Nephron progenitor cell (in vitro differentiated cells): ENCODE data around the gene SOX3.

ENCODE experiments used
- DNase-seq: peaks from one replicate; pipeline ENCODE4 v3.0.0; 2021
- H3K27ac Mint-ChIP-seq: 2 replicates; pipeline ENCODE4 v1.8.0; 2021; ENCODE audit warnings: mild to moderate bottlenecking, moderate library complexity, mixed read lengths
- H3K27me3 Mint-ChIP-seq: 2 replicates; pipeline ENCODE4 v1.8.0; 2021; ENCODE audit warnings: mild to moderate bottlenecking, low read depth, mixed read lengths; ENCODE audit not compliant: poor library complexity
- H3K36me3 Mint-ChIP-seq: 2 replicates; pipeline ENCODE4 v1.8.0; 2021; ENCODE audit warnings: low read depth, mixed read lengths
- H3K4me1 Mint-ChIP-seq: 2 replicates; pipeline ENCODE4 v1.8.0; 2021; ENCODE audit warnings: mixed read lengths
- H3K4me3 Mint-ChIP-seq: 2 replicates; pipeline ENCODE4 v1.8.0; 2021; ENCODE audit warnings: mild to moderate bottlenecking, moderate library complexity, mixed read lengths
- H3K9me3 Mint-ChIP-seq: 2 replicates; pipeline ENCODE4 v1.8.0; 2021; ENCODE audit warnings: mild to moderate bottlenecking, moderate library complexity, mixed read lengths
- TF ChIP-seq, protein P1 (sequence below): fragments of 200-600 bp; sonication (generic); IDR thresholded peaks from 2 replicates; pipeline ENCODE4 v1.5.0; 2021; ENCODE audit warnings: antibody characterized with exemption

The SOX3 gene

DNA sequence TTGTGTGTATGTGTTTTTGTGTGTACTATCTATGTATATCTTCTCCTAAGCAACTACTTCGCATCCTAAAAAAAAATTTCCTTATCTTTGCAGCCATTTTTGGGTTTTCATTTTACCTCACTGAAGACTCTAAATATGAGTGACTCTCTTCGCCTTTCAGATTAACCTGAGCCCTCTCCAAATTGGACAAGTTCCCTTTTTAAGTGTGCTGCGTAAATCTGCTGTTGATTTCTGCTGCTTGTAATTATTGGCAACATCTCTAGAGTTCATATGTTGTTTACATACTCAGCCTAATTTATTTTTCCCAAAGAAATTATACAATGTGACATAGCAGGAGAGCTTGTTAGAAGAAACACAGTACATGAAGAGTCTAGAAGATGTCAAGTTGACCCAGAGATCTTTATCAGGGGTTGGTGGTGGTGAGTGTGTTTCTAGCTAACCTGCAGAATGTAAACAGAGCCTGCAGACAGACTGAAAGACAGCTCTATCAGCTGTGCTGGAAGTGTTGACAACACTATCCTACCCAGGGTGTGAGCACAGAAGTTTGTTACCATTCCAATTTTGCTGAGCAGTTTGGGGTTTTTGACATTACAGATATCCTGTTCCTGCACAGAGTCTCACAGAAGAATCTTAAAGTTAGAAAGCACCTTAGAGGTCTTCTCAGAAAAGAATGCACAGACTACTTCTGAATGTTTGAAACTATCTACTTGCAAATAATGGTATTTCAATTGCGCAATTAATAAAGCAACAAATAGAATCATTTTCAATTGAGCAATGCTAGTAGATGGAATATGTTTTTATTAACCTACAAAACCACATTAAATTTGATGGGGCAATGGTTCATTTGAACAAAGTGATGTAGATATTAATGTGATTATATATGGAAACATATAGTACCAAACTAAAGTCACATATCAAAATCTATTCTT lies 12.5 kb downstream of the SOX3 start:
- Mint-ChIP-seq H3K4me1 (no peaks in the 10 kb centered on the region), H3K36me3 (no peaks in the 10 kb centered on the region), H3K4me3 (no peak overlapping the region), H3K9me3 (no peaks in the 10 kb centered on the region), H3K27ac (no peak overlapping the region), H3K27me3 (peaks cover 18% of the 10 kb centered on the region)
- TF ChIP-seq, protein P1, sequence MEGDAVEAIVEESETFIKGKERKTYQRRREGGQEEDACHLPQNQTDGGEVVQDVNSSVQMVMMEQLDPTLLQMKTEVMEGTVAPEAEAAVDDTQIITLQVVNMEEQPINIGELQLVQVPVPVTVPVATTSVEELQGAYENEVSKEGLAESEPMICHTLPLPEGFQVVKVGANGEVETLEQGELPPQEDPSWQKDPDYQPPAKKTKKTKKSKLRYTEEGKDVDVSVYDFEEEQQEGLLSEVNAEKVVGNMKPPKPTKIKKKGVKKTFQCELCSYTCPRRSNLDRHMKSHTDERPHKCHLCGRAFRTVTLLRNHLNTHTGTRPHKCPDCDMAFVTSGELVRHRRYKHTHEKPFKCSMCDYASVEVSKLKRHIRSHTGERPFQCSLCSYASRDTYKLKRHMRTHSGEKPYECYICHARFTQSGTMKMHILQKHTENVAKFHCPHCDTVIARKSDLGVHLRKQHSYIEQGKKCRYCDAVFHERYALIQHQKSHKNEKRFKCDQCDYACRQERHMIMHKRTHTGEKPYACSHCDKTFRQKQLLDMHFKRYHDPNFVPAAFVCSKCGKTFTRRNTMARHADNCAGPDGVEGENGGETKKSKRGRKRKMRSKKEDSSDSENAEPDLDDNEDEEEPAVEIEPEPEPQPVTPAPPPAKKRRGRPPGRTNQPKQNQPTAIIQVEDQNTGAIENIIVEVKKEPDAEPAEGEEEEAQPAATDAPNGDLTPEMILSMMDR: no peak
- no peak for DNase-seq

DNA sequence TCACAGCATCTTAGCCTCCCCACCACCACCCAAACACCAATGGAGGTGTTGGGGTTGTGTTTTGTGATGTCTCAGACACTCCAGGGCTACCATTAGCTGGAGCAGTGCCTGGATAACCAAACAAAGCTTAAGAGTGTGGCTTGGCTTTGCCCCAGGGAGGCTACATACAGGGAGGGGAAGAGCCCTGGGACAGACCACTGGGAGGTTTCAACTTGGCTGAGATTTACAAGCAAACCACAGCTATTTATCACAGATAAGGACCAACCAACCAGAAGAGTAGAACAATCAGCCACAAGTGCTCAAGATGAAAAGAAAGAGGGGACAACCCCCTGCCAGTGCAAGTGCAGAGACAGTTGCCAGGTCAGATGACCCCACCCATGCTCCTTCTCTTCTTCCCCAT lies 24.1 kb downstream of the SOX3 start:
- H3K27ac Mint-ChIP-seq: no peak overlapping the region
- no peak overlapping the region for H3K4me3 Mint-ChIP-seq
- H3K36me3 Mint-ChIP-seq: no peaks in the 10 kb centered on the region
- H3K27me3 Mint-ChIP-seq: no peaks in the 10 kb centered on the region
- H3K4me1 Mint-ChIP-seq: no peaks in the 10 kb centered on the region
- no peak for DNase-seq
- TF ChIP-seq, protein P1: no peak
- H3K9me3 Mint-ChIP-seq: peaks cover 14% of the 10 kb centered on the region

DNA sequence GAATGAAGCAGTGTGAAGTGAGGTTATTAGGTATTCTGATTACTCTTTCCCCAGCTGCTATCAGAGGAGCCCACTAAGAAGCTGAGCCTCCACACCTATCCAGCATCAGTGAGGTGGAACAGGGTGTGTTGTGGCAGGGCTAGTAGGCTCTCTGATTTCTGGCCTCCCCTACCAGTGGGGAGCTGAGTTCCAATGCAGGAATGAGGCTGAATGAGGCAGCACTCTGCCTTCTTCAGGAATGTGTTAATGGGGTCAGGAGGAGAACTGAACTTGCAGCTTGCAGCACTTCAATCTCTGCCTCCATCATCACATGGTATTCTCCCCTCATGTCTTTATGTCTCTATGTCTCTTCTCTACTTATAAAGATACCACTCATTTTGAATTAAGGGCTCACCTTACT lies 26.9 kb downstream of the SOX3 start:
- no peak for DNase-seq
- TF ChIP-seq, protein P1: no peak
- no peak overlapping the region for H3K4me3 Mint-ChIP-seq
- H3K9me3 Mint-ChIP-seq: peaks cover 40% of the 10 kb centered on the region
- no peaks in the 10 kb centered on the region for H3K4me1 Mint-ChIP-seq
- no peaks in the 10 kb centered on the region for H3K27me3 Mint-ChIP-seq
- H3K27ac Mint-ChIP-seq: no peak overlapping the region
- peaks cover 6% of the 10 kb centered on the region for H3K36me3 Mint-ChIP-seq

DNA sequence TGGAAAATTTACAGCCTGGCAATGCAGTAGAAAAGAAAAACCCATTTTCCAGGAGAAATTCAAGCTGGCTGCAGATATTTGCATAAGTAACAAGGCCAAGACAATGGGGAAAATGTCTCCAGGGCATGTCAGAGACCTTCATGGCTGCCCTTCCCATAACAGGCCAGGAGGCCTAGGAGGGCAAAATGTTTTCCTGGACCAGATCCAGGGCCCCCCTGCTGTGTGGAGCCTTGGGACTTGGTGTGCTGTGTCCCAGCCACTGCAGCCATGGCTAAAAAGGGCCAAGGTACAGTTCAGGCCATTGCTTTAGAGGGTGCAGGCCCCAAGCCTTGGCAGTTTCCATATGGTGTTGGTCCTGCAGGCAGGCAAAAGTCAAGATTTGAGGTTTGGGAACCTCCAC lies 29.8 kb downstream of the SOX3 start:
- no peak for DNase-seq
- no peak overlapping the region for H3K4me3 Mint-ChIP-seq
- no peaks in the 10 kb centered on the region for H3K4me1 Mint-ChIP-seq
- peaks cover 47% of the 10 kb centered on the region for H3K9me3 Mint-ChIP-seq
- H3K36me3 Mint-ChIP-seq: peaks cover 6% of the 10 kb centered on the region
- H3K27ac Mint-ChIP-seq: no peak overlapping the region
- TF ChIP-seq, protein P1: no peak
- H3K27me3 Mint-ChIP-seq: no peaks in the 10 kb centered on the region

DNA sequence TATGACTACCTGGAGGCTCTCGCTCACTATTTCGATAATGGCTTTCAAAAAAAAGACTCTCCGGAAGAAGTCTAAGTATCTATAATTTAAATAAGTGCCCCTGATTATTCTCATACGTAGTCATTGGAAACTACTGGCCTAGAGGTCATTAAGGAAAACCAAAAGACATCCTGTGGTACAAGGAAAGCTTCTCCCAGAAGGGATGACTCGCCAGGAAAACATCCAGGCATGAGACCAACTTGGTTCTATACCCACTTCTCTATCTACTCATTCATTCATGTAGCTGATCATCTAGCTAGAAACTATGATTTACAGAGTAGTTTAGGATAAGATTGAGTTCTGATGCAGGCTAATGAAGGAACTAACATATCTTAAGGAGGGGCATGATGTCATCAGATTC lies 37.7 kb downstream of the SOX3 start:
- no peak overlapping the region for H3K4me3 Mint-ChIP-seq
- no peaks in the 10 kb centered on the region for H3K36me3 Mint-ChIP-seq
- TF ChIP-seq, protein P1: no peak
- H3K9me3 Mint-ChIP-seq: no peaks in the 10 kb centered on the region
- H3K27ac Mint-ChIP-seq: no peak overlapping the region
- H3K4me1 Mint-ChIP-seq: no peaks in the 10 kb centered on the region
- peaks cover 17% of the 10 kb centered on the region for H3K27me3 Mint-ChIP-seq
- DNase-seq: no peak
